GM19397 (cell line): Measurements from ENCODE around the gene CAMK2G.
"Not testable (repeated sequence)": the region's sequence is repeated elsewhere in the genome, so short reads cannot be mapped to it uniquely, and the experiment has no call there.

Experiments used
- ATAC-seq: cut with Tn5 transposase; IDR thresholded peaks from one replicate; pipeline ENCODE4 v1.9.1; 2021; ENCODE audit warnings: mild to moderate bottlenecking, moderate library complexity; ENCODE audit not compliant: unreplicated experiment

Gene CAMK2G

GRCh38 chr10:73798927-73799560, 75.3 kb downstream of the CAMK2G start:
- no peak for ATAC-seq

GRCh38 chr10:73798087-73798486, 76.3 kb downstream of the CAMK2G start:
- ATAC-seq, result no peak

- no peak for ATAC-seq
Measured at GRCh38 chr10:73797324-73798025, 76.9 kb downstream of the CAMK2G start.

- ATAC-seq, result no peak
Measured at GRCh38 chr10:73796766-73797165, 77.6 kb downstream of the CAMK2G start.

- not testable (repeated sequence) for ATAC-seq
Measured at GRCh38 chr10:73796035-73796434, 78.3 kb downstream of the CAMK2G start.

- not testable (repeated sequence) for ATAC-seq
Measured at GRCh38 chr10:73795491-73795890, 78.9 kb downstream of the CAMK2G start.

- ATAC-seq, result no peak
Measured at GRCh38 chr10:73793456-73793855, 80.9 kb downstream of the CAMK2G start.

- ATAC-seq, result no peak
Measured at GRCh38 chr10:73791871-73792400, 82.4 kb downstream of the CAMK2G start.

GRCh38 chr10:73790886-73791625, 83.3 kb downstream of the CAMK2G start:
- no peak for ATAC-seq

GRCh38 chr10:73789659-73790055, 84.7 kb downstream of the CAMK2G start:
- ATAC-seq, result no peak

- ATAC-seq, result no peak
Measured at GRCh38 chr10:73788864-73789658, 85.3 kb downstream of the CAMK2G start.

GRCh38 chr10:73787031-73787800, 87.1 kb downstream of the CAMK2G start:
- not testable (repeated sequence) for ATAC-seq

GRCh38 chr10:73786512-73786885, 87.9 kb downstream of the CAMK2G start:
- ATAC-seq, result no peak

GRCh38 chr10:73785721-73786511, 88.4 kb downstream of the CAMK2G start:
- peak; percentile 23 for ATAC-seq

GRCh38 chr10:73785211-73785720, 89.1 kb downstream of the CAMK2G start, which contains the start of gene ZSWIM8:
ZSWIM8 (plus strand) TSS chr10:73785606; CDS start chr10:73785879, 273 bp downstream.
- peak; percentile 78 for ATAC-seq

- no peak for ATAC-seq
Measured at GRCh38 chr10:73782749-73783085, 91.6 kb downstream of the CAMK2G start.

- ATAC-seq, result peak; percentile 57
Measured at GRCh38 chr10:73781879-73782748, 92.2 kb downstream of the CAMK2G start, which contains the start of gene CHCHD1. CHCHD1 (plus strand) TSS chr10:73782048; CDS start chr10:73782076, 28 bp downstream.

- peak; percentile 1 for ATAC-seq
Measured at GRCh38 chr10:73781548-73781878, 92.8 kb downstream of the CAMK2G start.
